Thyroid gland (tissue), 4 donors: ENCODE data around the gene PDIA6.

Experiments used
- CTCF ChIP-seq, 6 experiments: fragments of 200-600 bp in 3 of 6; fragments of 450-650 bp in 3 of 6; sonication (generic) in 3 of 6; IDR thresholded peaks; one replicate each; pipeline ENCODE4 v1.5.1; 2016 to 2019; ENCODE audit warnings: antibody characterized with exemption in 6 of 6, mild to moderate bottlenecking in 2 of 6, inconsistent platforms in 1 of 6, moderate library complexity in 1 of 6
- POLR2A ChIP-seq, 2 donors: fragments of 450-650 bp; IDR thresholded peaks; one replicate each; pipeline ENCODE4 v1.6.1; 2017; ENCODE audit warnings: antibody characterized with exemption in 2 of 2, mild to moderate bottlenecking in 2 of 2, moderate library complexity in 1 of 2

- TF ChIP-seq CTCF (IDR thresholded peaks at IDR 0.05) (no peak), POLR2A (IDR thresholded peaks at IDR 0.05) (no peak)
Measured at GRCh38 chr2:10829299-10829698, 16.7 kb upstream of the PDIA6 start.
